Right hindlimb (tissue), 1 donor: ENCODE results near the gene ANGEL2.
A peak's percentile ranks its signal among the peaks of the same experiment; 100 is the strongest.
"Not testable (repeated sequence)": the region's sequence is repeated elsewhere in the genome, so short reads cannot be mapped to it uniquely, and the experiment has no call there.

Experiments
- DNase-seq: peaks from one replicate; pipeline ENCODE4 v3.0.0-alpha.2; 2018

The ANGEL2 gene

DNA sequence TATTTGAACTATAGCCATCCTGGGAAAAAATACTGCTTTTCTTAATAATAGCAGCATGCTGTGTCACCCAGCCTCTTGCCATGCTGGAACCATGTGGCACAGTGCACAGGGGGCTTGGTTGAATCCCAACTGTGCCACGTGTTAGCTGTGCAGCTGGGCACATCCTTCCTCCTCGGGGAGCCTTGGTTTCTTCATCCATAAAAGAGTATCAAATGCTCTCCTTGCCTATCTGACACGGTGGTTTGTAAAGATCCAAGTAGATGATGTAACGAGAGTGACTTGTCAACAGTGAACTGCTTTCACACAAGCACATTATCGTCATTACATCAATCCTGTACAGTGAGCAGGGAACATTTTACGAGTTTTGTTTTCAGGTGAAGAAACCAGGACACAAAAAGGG, 41.0 kb downstream of the ANGEL2 start:
- no peak for DNase-seq

DNA sequence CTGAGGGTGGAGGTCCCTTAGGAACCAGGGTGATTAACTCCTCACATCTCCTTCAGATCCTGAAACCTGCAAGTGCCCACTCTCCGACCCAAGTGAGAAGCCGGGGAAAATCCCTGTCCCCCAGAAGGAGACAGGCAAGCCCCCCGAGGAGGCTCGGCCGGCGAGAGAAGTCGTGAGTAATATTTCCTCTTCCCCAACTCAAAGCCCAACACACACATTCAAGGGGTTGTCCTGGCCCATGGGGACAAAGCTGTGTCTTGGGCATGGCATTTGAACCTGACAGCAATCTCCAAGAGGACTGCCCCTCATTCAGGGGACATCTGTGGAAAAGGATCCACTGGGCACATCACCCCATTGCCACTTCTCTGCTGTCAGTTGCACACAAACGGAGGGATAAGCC, 41.8 kb downstream of the ANGEL2 start:
- no peak for DNase-seq

DNA sequence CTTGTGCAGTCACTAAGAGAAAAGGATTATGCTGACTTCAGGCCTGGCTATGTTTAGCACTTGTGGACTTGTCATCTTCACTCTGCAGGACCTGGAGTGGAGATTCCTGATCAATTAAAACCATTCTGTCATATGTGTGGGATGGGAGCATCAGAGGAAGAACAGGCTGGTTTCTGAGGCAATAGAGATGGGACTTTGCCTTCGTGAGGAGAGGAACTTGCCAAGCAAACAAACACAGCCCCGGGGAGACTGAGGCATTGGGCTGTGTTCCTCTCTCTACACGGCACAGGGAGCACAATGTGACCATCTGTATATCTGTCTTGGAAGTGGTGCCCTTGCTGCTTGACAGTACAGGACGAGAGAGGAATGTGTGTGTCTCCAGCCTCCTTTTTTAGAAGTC, 42.2 kb downstream of the ANGEL2 start:
- DNase-seq: no peak

DNA sequence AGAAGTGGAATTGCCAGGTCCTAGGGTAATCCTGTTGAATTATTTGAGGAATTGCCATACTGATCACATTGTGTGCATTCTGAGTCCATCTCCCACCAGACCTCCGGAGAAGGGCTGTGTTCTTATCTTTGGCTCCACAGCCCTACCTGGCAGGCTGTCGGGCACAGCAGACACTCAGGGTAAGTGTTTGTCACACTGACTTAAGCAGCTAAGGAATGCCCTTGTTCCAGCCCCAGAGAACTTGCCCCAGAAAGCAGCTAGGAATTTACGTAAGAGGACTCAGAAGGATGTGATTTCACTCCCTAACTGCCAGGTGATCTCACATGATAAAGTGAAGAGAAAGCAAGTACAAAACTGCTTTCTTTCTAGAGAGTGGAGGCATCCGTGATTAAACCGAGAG, 44.4 kb downstream of the ANGEL2 start:
- DNase-seq: no peak

DNA sequence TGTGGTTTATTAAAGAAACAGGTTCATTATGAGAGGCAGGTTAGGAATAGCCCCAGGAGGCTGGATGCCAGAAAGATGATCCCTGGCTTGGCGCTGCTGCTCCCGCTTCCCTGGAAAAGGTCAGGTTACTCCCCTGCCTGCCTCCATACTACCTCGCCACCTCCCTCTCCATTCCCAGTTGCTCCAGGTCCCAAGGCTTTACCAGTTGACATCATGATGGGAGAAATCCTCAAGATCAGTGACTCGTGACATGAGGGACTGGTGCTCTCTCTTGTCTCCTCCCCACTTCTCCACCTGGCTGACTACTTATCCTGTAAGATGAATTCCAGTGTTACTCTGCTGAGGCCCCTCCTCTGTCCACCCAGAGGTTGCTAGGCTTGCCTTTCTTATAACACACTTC, 45.6 kb downstream of the ANGEL2 start:
- DNase-seq: no peak

DNA sequence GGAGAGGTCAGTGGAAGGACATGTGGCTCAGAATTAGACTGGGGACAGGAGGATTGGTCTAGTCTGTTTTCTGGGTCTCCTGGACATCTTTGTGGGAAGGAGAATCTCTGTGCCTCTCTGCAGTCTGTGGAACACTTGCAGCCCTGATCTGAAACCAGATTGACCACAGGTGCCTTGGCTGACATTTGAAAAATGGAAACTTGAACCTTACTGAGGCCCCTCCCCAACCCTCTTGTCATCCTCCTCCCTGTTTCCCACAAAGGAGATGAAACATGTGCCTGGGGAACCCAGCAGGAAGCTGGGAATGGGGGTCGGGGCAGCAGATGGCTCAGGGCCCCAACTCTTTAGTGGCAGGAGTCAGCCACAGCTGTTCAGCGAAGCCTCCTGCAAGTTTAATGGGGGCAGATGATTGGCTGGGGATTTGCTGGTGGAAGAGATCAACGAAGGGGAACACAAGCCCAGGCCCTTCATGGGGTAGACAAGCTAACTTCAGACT, 47.3 kb downstream of the ANGEL2 start:
- peak; percentile 84 for DNase-seq

DNA sequence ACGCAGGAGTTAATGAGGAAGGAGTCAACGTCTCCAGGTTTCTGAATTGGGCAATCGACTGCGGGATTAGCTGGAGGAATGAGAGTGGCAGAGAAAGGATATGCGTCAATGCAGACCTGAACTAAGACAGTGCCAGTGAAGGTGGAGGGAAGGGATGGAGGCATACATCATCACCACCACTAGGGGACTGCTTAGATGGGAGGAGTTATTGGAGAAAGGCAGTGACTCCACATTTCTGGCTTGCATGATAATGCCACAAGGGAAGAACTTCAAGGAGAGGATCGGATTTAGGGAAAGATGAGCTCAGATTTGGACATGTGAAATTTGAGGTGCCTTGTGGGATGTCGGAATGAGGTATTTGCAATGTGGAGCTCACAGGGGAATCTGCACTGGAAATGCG, 47.9 kb downstream of the ANGEL2 start:
- DNase-seq: peak; percentile 32

DNA sequence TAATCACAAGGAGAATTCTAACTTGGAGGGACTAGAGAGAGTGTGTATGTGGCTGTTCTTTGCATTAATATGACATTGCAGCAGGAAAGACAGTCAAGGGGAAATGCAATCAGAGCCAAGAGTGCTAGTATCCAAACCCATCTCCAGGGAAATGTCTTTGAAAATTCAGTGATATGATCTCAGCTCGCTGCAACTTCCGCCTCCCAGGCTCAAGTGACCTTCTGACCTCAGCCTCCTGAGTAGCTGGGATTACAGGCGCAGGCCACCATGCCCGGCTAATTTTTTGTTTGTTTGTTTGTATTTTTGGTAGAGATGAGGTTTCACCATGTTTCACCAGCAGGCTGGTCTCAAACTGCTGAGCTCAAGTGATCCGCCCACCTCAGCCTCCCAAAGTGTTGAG, 49.1 kb downstream of the ANGEL2 start:
- DNase-seq: no peak

DNA sequence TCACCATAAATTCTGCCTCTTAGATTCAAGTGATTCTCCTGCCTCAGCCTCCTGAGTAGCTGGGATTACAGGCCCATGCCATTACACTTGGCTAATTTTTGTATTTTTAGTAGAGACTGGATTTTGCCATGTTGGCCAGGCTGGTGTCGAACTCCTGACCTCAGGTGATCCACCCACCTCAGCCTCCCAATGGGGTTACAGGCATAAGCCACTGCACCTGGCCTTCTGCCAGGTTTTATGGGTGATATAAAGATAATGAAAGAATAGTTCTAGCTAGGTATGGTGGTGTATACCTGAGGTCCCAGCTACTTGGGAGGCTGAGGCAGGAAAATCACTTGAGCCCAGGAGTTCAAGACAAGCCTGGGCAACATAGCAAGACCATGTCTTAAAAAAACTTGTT, 50.7 kb downstream of the ANGEL2 start:
- not testable (repeated sequence) for DNase-seq

DNA sequence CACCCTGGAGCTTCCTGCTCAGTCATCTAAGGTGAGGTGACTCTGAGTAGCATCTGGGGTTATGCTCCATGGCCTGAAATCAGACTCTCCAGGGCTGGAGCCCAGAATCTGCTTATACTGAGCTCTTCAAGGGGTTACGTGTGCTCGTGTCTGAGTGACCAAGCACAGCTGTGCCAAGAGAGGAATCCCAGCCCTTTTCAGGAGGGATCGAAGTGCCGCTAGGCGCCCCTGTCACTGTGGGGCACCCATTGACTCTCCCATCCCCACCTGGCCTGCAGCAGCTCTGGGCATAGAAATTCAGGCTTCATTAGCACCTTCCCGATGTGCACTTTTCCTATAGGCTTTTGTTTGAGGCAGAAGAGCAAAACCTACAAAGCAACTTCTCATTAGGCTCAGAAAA, 51.6 kb downstream of the ANGEL2 start:
- no peak for DNase-seq

DNA sequence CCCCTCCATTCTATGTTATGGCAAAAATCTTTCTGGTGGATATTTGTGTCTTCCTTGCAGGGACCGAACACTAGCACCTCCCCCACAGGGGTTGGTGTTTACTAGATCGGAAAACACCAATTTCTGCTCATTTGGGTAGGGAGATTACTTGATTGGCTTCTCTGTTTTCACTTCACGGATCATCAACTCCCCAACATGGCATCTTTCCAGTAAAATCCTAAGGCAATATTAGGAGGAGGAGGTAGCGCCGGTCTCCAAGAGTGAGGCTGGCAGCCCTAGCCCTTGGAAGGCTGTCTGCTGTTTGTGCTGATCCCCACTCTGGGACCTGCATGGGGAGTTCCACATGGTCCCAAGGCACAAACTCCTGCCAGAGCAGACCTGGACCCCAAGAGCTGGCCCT, 53.2 kb downstream of the ANGEL2 start:
- DNase-seq: no peak

DNA sequence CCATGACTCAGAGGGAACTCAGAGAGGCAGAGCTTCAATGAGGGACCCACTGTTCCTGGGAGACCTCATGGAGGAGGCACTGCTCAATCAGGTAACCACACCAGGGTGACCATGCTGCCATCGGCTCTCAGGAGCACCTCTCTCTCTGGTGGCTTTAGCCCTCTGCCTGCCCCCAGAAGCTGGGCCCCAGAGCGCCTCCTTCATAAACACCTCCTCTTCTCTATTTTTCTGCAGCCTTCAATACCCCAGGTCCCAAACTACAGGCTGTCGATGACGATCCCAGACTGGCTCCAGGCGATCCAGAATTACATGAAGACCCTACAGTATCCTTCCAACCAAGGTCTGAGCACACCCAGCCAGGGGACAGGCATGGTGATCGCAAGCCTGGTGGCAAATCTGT, 54.7 kb downstream of the ANGEL2 start:
- no peak for DNase-seq

DNA sequence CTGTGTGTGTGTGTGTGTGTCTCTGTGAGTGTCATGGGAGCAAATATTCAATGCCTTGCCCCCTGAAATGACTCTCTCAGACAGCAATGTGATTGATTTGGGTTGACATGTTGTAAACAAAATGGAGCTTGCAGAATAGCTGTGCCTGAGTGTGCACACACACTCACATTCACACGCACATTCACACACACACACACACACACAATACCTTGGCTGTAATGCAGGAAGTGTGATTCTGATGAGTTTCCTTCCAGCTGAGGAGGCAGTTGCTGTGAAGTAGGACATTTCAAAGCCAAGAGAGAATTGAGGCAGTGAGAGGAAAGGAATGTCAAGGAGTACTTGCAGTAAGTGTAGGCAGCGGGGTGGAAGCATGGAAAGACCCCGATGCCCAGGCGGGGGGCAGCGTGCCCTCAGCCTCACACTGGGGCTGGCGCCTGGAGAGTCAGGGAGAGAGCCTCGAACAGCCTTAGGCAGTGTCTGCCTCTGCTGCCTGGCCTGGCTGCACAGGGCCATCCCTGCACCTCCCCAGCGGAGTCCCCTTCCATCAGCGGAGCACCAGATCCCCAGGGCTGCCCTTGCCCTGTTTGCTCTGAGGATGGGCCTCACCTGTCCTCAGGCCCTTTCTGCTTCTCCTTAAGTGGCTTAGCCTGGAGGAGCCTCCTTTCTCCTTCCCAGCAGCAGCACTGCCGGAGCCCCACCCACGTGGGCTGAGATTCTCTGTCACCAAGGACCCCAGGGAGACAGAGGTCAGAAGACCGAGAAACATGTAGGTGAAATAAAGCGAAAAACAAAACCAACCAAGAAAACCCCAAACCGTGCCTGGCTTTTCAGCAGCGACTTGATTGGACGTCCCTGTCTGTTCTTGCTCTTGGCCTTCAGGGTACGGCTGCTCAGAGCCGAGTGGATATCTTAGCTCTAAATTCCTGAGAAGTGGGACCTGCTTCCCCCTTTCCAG, 56.1 kb downstream of the ANGEL2 start:
- DNase-seq: no peak

DNA sequence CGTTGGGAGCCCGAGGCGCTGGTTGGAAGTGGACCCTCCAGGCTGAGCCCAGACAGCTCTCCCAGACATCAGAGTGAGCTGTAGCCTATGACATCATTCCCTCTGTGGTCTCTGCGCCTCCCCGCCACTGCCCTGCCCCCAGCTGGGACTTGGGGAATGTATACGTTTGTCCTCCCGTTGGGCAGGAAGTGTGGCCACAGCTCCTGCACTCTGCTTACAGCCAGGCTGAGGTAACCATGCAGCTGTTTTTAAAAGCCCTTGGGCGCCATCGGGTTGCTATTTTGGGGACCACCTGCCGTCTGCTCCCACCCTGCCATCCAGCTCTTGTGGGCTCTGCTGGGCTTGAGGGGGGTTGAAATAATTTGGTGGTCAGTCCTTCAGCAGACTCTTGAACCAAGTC, 57.5 kb downstream of the ANGEL2 start:
- peak; percentile 75 for DNase-seq

DNA sequence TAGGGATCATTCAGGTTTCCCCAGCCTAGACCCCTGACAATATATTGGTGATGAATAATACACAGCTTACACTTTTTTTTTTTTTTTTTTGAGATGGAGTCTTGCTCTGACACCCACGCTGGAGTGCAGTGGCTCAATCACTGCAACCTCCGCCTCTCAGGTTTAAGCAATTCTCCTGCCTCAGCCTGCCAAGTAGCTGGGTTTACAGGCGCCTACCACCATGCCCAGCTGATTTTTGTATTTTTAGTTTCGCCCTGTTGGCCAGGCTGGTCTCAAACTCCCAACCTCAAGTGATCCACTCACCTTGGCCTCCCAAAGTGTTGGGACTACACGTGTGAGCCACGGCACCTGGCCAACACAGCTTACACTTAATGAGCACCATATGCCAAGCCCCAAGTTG, 58.1 kb downstream of the ANGEL2 start:
- DNase-seq: no peak

DNA sequence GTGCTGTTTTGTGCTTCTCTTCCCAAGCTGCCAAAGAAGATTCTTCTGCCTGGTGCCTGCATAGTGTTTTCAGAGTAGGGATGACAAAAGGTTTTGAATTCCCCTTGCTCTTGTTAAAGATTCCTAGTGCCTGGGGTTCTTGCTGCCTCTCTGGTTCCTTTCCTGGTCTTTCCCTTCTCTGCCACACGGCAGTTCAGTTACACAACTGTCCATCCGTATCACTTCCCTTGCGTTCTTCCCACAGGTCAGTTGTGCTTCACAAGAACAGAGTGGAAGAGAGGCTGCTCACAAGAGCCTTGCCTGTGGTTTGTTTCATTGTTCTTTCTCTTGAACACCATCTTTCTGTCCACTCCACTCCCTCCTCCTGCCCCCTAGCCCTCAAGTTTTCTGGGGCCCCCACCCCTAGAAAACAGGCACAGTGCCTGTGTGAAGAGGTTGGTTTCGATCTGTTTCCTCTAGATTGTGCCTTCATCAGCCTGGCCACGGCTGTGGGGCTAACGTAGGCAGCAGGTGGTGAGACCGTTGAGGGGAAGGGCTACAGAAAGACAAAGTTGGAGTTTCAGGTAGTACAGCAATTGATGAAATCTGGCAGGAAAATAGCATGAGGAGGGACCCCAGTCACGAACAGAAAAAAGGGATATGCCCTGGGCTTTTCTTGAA, 59.6 kb downstream of the ANGEL2 start:
- no peak for DNase-seq

DNA sequence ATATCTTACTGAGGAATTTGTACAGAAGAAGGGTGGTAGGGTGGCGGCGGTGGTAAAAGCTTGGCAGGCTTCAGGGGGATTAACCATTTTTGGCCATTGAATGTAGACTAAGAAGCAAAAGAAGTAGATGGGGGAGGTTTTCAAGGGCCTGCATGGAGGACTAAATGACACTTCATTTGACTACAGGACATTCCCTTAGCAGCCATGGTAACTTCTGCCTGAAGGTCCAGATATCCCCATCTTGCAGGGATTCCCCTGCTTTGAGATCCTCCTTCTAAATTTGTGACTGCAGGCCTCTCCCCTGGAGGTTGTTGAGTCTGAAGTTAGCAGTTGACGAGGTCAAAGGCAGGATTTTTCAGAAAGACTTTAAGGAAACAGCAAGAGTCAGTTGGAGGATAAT, 60.6 kb downstream of the ANGEL2 start:
- DNase-seq: no peak

DNA sequence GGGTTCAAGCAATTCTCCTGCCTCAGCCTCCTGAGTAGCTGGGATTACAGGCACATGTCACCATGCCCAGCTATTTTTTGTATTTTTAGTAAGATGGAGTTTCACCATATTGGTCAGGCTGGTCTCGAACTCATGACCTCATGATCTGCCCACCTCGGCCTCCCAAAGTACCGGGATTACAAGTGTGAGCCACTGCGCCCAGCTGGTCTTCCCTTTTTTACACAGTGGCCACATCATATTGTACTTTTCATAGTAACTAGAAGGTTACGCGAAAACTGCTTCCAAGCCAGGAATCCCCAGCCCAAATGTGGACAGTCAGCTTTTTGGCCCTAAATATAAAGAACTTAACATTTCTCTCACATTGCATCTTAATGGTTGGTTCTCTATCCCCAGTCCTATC, 61.2 kb downstream of the ANGEL2 start:
- DNase-seq: no peak

DNA sequence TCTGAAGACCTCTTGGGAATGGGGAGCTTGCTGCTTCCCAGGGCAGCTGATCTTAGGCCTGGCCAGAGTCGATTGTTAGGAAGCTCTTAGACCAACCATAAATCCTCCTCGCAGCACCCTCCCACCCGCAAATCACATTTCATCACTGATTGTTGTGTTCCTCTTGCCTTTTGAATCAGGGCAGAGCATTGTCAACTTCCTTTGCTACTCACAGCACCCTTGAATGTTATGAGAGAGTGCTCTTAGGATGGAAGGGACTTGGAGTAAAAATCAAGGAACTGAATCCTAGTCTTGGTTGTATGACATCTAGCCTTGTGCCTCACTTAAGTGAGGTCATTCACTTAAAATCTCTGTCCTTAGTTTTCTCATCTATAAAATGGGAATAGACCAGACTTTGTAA, 62.3 kb downstream of the ANGEL2 start:
- DNase-seq: no peak

DNA sequence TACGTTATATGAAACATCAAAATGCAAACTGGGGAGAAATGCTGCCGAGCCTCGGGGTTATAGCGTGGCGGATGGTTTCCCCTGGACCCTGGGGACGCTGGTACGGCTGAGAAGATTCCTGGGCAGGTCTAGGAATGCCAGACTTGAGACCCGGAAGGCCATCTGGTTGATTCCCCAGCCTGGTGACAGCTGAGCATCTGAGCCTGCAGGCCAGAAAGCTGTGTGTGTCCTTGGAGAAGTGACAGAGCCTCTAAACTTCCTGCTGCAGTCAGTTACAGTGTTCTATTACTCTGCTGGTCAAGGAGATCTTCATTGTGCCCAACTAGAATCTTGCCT, 63.1 kb downstream of the ANGEL2 start:
- peak; percentile 67 for DNase-seq

DNA sequence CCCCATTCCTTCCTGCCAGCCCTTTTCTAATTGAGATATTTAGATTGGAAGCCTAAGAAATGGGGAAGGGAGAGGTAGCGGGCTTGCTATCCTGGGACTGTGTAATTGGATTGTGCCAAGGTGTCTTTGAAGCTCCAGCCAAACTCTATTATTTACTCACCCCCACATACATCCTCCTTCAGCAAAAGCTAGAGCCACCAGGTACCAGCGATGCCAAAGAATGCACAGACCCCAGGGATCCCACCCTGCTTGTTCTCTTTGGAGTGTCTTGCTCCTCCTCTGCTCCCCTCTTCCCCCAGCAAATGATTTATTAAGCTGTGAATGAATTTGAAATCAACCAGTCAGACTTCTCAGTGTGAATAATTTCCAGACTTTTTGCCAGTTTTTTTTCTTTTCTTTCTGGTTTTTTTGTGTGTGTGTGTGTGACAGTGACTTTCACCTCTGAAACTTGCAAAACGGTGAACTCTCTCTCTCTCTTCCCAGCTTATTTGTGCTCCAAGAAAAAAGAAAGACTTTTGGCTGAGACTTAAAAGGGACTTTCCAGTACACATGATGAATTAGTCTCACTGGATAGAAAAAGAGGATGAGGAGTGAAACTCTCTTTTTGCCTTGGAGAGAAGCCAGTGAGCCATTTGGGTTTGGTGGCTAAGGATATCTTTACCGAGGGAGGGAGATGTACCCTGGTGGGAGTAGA, 63.6 kb downstream of the ANGEL2 start:
- no peak for DNase-seq

DNA sequence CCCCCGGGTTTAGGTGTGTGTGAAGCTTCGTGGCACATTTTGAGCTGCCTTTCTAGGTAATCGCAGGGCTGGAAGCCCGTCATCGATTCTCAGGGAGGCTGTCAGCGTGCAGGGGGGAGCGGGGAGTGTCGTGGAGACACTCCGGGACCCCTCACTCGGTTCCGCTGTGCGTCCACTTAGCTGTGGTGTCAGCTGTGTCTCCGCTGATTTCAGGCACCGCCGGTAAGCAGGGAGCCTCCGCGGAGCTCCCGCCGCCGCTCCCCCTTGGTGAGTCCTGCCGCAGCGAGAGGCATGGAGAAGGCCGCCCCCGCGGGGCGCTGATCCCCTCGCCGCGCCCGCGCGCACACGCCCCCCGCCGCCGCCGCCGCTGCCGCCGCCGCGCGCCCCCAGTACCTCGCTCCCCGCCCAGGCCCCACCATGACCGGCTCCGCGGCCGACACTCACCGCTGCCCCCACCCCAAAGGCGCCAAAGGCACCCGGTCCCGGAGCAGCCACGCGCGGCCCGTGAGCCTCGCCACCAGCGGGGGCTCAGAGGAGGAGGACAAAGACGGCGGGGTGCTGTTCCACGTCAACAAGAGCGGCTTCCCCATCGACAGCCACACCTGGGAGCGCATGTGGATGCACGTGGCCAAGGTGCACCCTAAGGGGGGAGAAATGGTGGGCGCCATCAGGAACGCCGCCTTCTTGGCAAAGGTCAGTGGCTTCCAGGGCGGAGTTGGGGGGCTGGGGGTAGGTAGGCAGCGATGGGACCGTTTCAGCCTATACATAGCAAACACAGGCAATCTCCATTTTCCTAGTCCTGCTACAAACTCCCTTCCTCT, 64.3 kb downstream of the ANGEL2 start:
- peak; percentile 46 for DNase-seq
